Body of pancreas (tissue), 4 donors: ENCODE measurements around the gene EDEM1.

Source experiments
- CTCF ChIP-seq, 7 experiments: fragments of 450-650 bp in 4 of 7; fragments of 200-600 bp in 3 of 7; sonication (generic) in 3 of 7; IDR thresholded peaks; one replicate each; pipeline ENCODE4 v1.5.1; 2016 to 2019; ENCODE audit warnings: antibody characterized with exemption in 7 of 7
- POLR2A ChIP-seq, 3 donors: fragments of 450-650 bp; IDR thresholded peaks; one replicate each; pipeline ENCODE4 v1.6.1; 2016; ENCODE audit warnings: antibody characterized with exemption in 3 of 3, mild to moderate bottlenecking in 2 of 3

GRCh38 chr3:5186089-5186857, 1.2 kb upstream of the EDEM1 start:
- TF ChIP-seq CTCF (IDR thresholded peaks at IDR 0.05) (no peak), POLR2A (IDR thresholded peaks at IDR 0.05) (no peak)
